Endometrium (tissue), 2 donors: Measurements from ENCODE around the gene TSSK3.
A peak's percentile ranks its signal among the peaks of the same experiment; 100 is the strongest.

ENCODE experiments used
- FAIRE-seq: peaks from 2 replicates; lab custom pipeline; 2012; peaks lifted over from hg19 to GRCh38; lab: Jason Lieb, UNC
- donor health status: control.
- donor health status: control.

The TSSK3 gene

GRCh38 chr1:32400876-32401631, 38.7 kb downstream of the TSSK3 start:
- no peak for FAIRE-seq

DNA sequence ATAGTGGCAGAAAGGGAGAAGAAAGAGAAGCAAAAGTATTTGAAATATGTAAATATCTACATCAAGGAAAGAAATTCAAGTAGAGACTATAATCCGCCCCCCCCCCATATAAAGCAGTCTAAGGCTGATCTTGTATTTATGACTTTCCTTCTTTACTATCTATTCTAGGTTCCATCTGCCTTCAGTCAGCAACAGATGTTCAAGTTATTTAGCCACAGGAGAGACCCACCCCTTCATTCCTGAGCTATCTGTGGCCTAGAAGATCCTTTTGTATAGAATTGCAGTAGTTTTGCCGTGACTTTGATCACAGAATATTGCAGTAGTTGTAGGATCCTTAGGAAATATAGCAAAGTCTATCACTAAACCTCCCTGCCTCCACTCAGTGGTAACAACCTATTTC, 42.6 kb downstream of the TSSK3 start:
- FAIRE-seq: peak; percentile 65

GRCh38 chr1:32405672-32406467, 43.5 kb downstream of the TSSK3 start:
- FAIRE-seq: no peak

- no peak for FAIRE-seq
These were observed 44.3 kb downstream of the TSSK3 start for GRCh38 chr1:32406629-32407111.

GRCh38 chr1:32411261-32411660, 48.9 kb downstream of the TSSK3 start:
- no peak for FAIRE-seq

GRCh38 chr1:32413507-32414185, 51.3 kb downstream of the TSSK3 start:
- no peak for FAIRE-seq
